ENCODE results near the gene ALOX5.

ALOX5 gene

GRCh38 chr10:45463244-45464116 is 89.5 kb downstream of the ALOX5 start:
- TF ChIP-seq CTCF (IDR thresholded peaks at IDR 0.05), result no peak
- Mint-ChIP-seq H3K27me3 (ENCODE audit: low read depth, poor library complexity) (peaks cover 2% of the 10 kb centered on the region), H3K27ac (no peak overlapping the region), H3K9me3 (no peaks in the 10 kb centered on the region), H3K4me3 (no peak overlapping the region), H3K4me1 (peaks cover 8% of the 10 kb centered on the region), H3K36me3 (ENCODE audit: low read depth) (peaks cover 8% of the 10 kb centered on the region)
- no peak for DNase-seq

GRCh38 chr10:45464958-45465567 is 91.0 kb downstream of the ALOX5 start:
- H3K27ac Mint-ChIP-seq, result peak overlapping the region; percentile 29
- H3K4me1 Mint-ChIP-seq, result peaks cover 9% of the 10 kb centered on the region
- peak; percentile 92 for TF ChIP-seq CTCF (IDR thresholded peaks at IDR 0.05)
- no peaks in the 10 kb centered on the region for H3K36me3 Mint-ChIP-seq (ENCODE audit: low read depth)
- H3K4me3 Mint-ChIP-seq, result no peak overlapping the region
- no peaks in the 10 kb centered on the region for H3K9me3 Mint-ChIP-seq
- peak; percentile 79 for DNase-seq
- H3K27me3 Mint-ChIP-seq (ENCODE audit: low read depth, poor library complexity), result peaks cover 2% of the 10 kb centered on the region

GRCh38 chr10:45466784-45467183 is 92.8 kb downstream of the ALOX5 start:
- no peak for DNase-seq
- Mint-ChIP-seq H3K36me3 (ENCODE audit: low read depth) (no peaks in the 10 kb centered on the region), H3K27me3 (ENCODE audit: low read depth, poor library complexity) (peaks cover 2% of the 10 kb centered on the region), H3K4me3 (no peak overlapping the region), H3K9me3 (no peaks in the 10 kb centered on the region), H3K27ac (no peak overlapping the region), H3K4me1 (peaks cover 24% of the 10 kb centered on the region)
- no peak for TF ChIP-seq CTCF (IDR thresholded peaks at IDR 0.05)

GRCh38 chr10:45468079-45468478 is 94.1 kb downstream of the ALOX5 start:
- Mint-ChIP-seq H3K4me1 (peaks cover 33% of the 10 kb centered on the region), H3K9me3 (no peaks in the 10 kb centered on the region), H3K27ac (no peak overlapping the region), H3K27me3 (ENCODE audit: low read depth, poor library complexity) (peaks cover 2% of the 10 kb centered on the region), H3K36me3 (ENCODE audit: low read depth) (no peaks in the 10 kb centered on the region), H3K4me3 (no peak overlapping the region)
- no peak for DNase-seq
- no peak for TF ChIP-seq CTCF (IDR thresholded peaks at IDR 0.05)

- peaks cover under 1% of the 10 kb centered on the region for H3K27me3 Mint-ChIP-seq (ENCODE audit: low read depth, poor library complexity)
- DNase-seq, result no peak
- no peaks in the 10 kb centered on the region for H3K36me3 Mint-ChIP-seq (ENCODE audit: low read depth)
- no peak overlapping the region for H3K4me3 Mint-ChIP-seq
- no peaks in the 10 kb centered on the region for H3K9me3 Mint-ChIP-seq
- TF ChIP-seq CTCF (IDR thresholded peaks at IDR 0.05), result no peak
- H3K4me1 Mint-ChIP-seq, result peaks cover 28% of the 10 kb centered on the region
- peak overlapping the region; percentile 84 for H3K27ac Mint-ChIP-seq
Measured at GRCh38 chr10:45470098-45471012, 96.3 kb downstream of the ALOX5 start.

Measured in nephron progenitor cell (in vitro differentiated cells).